ENCODE data around the gene NT5M.
A peak's percentile ranks its signal among the peaks of the same experiment; 100 is the strongest.

NT5M gene

DNA sequence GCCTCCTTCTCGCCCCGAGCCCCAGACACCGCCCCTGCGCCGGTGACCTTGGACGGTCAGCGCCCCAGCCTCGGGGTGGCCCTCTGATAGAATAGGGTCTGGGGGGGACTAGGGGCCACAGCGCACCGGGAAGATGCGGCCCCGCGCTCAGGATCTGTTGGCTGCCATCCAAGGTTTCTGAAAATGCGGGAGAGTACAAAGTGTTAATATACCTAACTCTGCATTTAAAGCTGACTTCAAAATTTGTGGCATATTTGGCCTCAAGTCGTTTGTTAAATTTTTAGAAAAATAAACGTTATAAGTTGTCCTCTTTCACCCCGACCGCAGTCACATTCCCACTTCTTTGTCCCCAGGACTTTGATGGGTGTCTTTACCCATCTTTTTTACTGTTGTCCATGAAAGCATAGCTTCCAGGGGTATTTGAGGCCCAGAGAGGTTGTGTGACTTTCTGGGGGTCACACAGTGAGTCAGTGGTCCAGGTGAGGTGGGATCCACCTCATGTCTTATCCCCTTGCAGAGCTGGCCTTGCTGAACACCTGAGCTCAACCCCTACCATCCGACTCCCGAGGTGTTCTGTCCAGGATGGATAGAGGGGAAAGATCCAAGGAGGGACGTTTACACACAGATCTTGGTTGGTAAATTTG lies 796 bp downstream of the NT5M start:
- no CpG with 5 or more reads among the region's 21 CpGs for WGBS (ENCODE audit: extremely low coverage, insufficient coverage, low lambda C conversion rate)

DNA sequence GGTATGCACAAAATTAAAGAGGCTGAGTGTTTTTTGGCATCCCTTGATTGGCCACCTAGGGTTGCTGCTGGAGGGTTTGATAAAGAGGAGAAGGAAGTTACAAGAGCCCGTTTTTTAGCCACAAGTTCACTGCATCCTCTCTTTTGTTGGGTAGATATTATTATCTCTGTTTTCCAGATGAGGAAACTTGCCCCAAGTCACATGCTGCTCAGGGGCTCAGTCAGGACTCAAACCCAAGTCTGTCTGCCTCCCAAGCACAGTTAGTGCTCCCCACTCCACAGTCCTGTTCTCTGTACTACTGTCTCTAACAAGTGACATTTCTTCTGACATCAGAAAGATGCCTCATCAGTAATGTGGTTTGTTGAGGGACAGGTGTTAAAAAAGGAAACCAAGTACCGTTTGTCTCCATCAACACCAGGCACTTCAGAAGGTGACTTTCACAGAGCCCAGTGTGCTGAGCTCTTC lies 1.4 kb downstream of the NT5M start:
- no peaks in the 10 kb centered on the region for H3K36me3 ChIP-seq (ENCODE audit: control insufficient read depth, insufficient read depth, low read length)
- no CpG with 5 or more reads among the region's 2 CpGs for WGBS (ENCODE audit: extremely low coverage, insufficient coverage, low lambda C conversion rate)
- no peak overlapping the region for H3K18ac ChIP-seq (ENCODE audit: low read length)
- H4K8ac ChIP-seq (ENCODE audit: low read depth, low read length) = no peak overlapping the region
- no peaks in the 10 kb centered on the region for H3K79me1 ChIP-seq (ENCODE audit: low read length)
- no peak for DNase-seq
- H3K4me3 ChIP-seq (ENCODE audit: low read length) = no peak overlapping the region
- no peaks in the 10 kb centered on the region for H3K4me1 ChIP-seq (ENCODE audit: control insufficient read depth, low read depth, low read length)
- no peak overlapping the region for H2BK5ac ChIP-seq (ENCODE audit: low read length)
- H2BK120ac ChIP-seq (ENCODE audit: low read depth, low read length) = no peak overlapping the region
- no peaks in the 10 kb centered on the region for H3K27me3 ChIP-seq (ENCODE audit: insufficient read depth, low read length, poor library complexity)
- no peak overlapping the region for H3K9ac ChIP-seq (ENCODE audit: low read length)
- no peak overlapping the region for H4K5ac ChIP-seq (ENCODE audit: low read length)
- H3K4ac ChIP-seq (ENCODE audit: low read depth, low read length) = no peak overlapping the region
- H2BK15ac ChIP-seq (replicated peaks; ENCODE audit: low read depth) = no peak overlapping the region
- no peak overlapping the region for H2AK5ac ChIP-seq (ENCODE audit: low read length)
- H3K79me2 ChIP-seq (ENCODE audit: control insufficient read depth, insufficient read depth, low read length) = no peaks in the 10 kb centered on the region
- H3K4me2 ChIP-seq (ENCODE audit: low read length) = no peak overlapping the region
- H3K27ac ChIP-seq (ENCODE audit: low read depth, low read length) = no peak overlapping the region
- H3K56ac ChIP-seq (ENCODE audit: low read length) = no peak overlapping the region
- H3K23ac ChIP-seq (ENCODE audit: low read length) = no peak overlapping the region

More for the DNA sequence above, 796 bp downstream of the NT5M start:
- peak overlapping the region; percentile 54 for H3K4me3 ChIP-seq (ENCODE audit: low read length)
- H3K4me1 ChIP-seq (ENCODE audit: control insufficient read depth, low read depth, low read length) = no peaks in the 10 kb centered on the region
- peak overlapping the region; percentile 92 for H3K56ac ChIP-seq (ENCODE audit: low read length)
- no peak overlapping the region for H2BK15ac ChIP-seq (replicated peaks; ENCODE audit: low read depth)
- H3K18ac ChIP-seq (ENCODE audit: low read length) = peak overlapping the region; percentile 81
- peak overlapping the region; percentile 81 for H3K9ac ChIP-seq (ENCODE audit: low read length)
- no peak overlapping the region for H3K23ac ChIP-seq (ENCODE audit: low read length)
- H3K79me2 ChIP-seq (ENCODE audit: control insufficient read depth, insufficient read depth, low read length) = no peaks in the 10 kb centered on the region
- DNase-seq = no peak
- H3K27me3 ChIP-seq (ENCODE audit: insufficient read depth, low read length, poor library complexity) = no peaks in the 10 kb centered on the region
- H2BK5ac ChIP-seq (ENCODE audit: low read length) = no peak overlapping the region
- no peaks in the 10 kb centered on the region for H3K36me3 ChIP-seq (ENCODE audit: control insufficient read depth, insufficient read depth, low read length)
- no peak overlapping the region for H3K27ac ChIP-seq (ENCODE audit: low read depth, low read length)
- no peak overlapping the region for H3K4ac ChIP-seq (ENCODE audit: low read depth, low read length)
- no peak overlapping the region for H2AK5ac ChIP-seq (ENCODE audit: low read length)
- H3K79me1 ChIP-seq (ENCODE audit: low read length) = no peaks in the 10 kb centered on the region
- no peak overlapping the region for H4K8ac ChIP-seq (ENCODE audit: low read depth, low read length)
- H4K5ac ChIP-seq (ENCODE audit: low read length) = no peak overlapping the region
- no peak overlapping the region for H2BK120ac ChIP-seq (ENCODE audit: low read depth, low read length)
- peak overlapping the region; percentile 57 for H3K4me2 ChIP-seq (ENCODE audit: low read length)

DNA sequence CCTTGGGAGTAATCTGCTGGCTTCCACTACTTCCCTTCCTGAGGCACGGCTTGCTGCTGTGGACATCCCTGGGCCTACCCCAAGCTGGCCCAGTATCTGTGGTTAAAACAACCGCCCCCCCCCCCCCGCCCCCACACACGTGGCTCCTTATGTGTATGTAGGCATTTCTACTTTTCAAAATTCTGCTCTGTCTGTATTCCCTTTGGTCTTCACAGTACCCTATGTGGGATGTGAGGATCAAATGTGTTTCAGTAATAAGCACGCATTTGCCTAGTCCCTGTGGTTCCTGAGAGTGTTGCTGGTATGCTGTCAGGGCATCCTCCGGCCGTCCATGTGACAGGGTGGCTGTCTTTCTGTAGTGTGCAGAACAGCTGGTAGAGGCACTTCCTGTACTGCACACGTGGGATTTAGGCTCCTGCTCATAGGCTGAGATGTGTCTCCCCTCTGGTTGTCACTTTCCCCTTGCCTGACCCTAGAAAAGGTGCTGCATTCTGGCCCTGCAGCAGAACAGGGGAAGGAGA lies 2.2 kb downstream of the NT5M start:
- Histone ChIP-seq H3K79me2 (ENCODE audit: control insufficient read depth, insufficient read depth, low read length) (no peaks in the 10 kb centered on the region), H3K18ac (ENCODE audit: low read length) (no peak overlapping the region), H2AK5ac (ENCODE audit: low read length) (no peak overlapping the region), H3K23ac (ENCODE audit: low read length) (no peak overlapping the region), H3K4me2 (ENCODE audit: low read length) (no peak overlapping the region), H3K9ac (ENCODE audit: low read length) (no peak overlapping the region), H3K27me3 (ENCODE audit: insufficient read depth, low read length, poor library complexity) (no peaks in the 10 kb centered on the region), H3K27ac (ENCODE audit: low read depth, low read length) (no peak overlapping the region), H2BK15ac (replicated peaks; ENCODE audit: low read depth) (no peak overlapping the region), H4K5ac (ENCODE audit: low read length) (no peak overlapping the region), H4K8ac (ENCODE audit: low read depth, low read length) (no peak overlapping the region), H3K36me3 (ENCODE audit: control insufficient read depth, insufficient read depth, low read length) (no peaks in the 10 kb centered on the region), H2BK120ac (ENCODE audit: low read depth, low read length) (no peak overlapping the region), H3K4me1 (ENCODE audit: control insufficient read depth, low read depth, low read length) (no peaks in the 10 kb centered on the region), H3K4me3 (ENCODE audit: low read length) (no peak overlapping the region), H3K4ac (ENCODE audit: low read depth, low read length) (no peak overlapping the region), H3K56ac (ENCODE audit: low read length) (no peak overlapping the region), H2BK5ac (ENCODE audit: low read length) (no peak overlapping the region), H3K79me1 (ENCODE audit: low read length) (no peaks in the 10 kb centered on the region)
- WGBS (ENCODE audit: extremely low coverage, insufficient coverage, low lambda C conversion rate) = no CpG with 5 or more reads among the region's 8 CpGs
- DNase-seq = no peak

DNA sequence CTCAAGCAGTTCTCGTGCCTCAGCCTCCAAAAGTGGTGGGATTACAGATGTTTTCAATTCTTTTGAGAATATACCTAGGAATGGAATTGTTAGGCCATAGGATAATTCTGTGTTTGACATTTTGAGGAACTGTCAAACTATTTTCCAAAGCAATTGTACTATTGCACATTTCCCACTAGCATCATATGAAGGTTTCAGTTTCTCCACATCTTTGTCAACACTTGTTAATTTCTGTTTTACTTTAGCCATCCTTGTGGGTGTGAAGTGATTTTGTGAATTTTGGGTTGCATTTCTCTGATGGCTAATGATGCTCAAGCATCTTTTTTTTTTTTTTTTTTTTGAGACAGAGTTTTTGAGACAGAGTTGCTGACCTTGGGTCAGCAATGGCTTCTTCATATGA lies 6.2 kb downstream of the NT5M start:
- H3K4me2 ChIP-seq (ENCODE audit: low read length) = no peak overlapping the region
- H3K9ac ChIP-seq (ENCODE audit: low read length) = no peak overlapping the region
- no peak overlapping the region for H3K23ac ChIP-seq (ENCODE audit: low read length)
- no peak overlapping the region for H2AK5ac ChIP-seq (ENCODE audit: low read length)
- no peaks in the 10 kb centered on the region for H3K36me3 ChIP-seq (ENCODE audit: control insufficient read depth, insufficient read depth, low read length)
- H3K18ac ChIP-seq (ENCODE audit: low read length) = no peak overlapping the region
- no peak overlapping the region for H3K27ac ChIP-seq (ENCODE audit: low read depth, low read length)
- H3K56ac ChIP-seq (ENCODE audit: low read length) = no peak overlapping the region
- H3K4me3 ChIP-seq (ENCODE audit: low read length) = no peak overlapping the region
- no peak for DNase-seq
- H4K8ac ChIP-seq (ENCODE audit: low read depth, low read length) = no peak overlapping the region
- no peak overlapping the region for H2BK5ac ChIP-seq (ENCODE audit: low read length)
- no peak overlapping the region for H2BK120ac ChIP-seq (ENCODE audit: low read depth, low read length)
- H3K4ac ChIP-seq (ENCODE audit: low read depth, low read length) = no peak overlapping the region
- no peak overlapping the region for H4K5ac ChIP-seq (ENCODE audit: low read length)
- H2BK15ac ChIP-seq (replicated peaks; ENCODE audit: low read depth) = no peak overlapping the region
- no peaks in the 10 kb centered on the region for H3K79me2 ChIP-seq (ENCODE audit: control insufficient read depth, insufficient read depth, low read length)
- H3K4me1 ChIP-seq (ENCODE audit: control insufficient read depth, low read depth, low read length) = no peaks in the 10 kb centered on the region
- H3K79me1 ChIP-seq (ENCODE audit: low read length) = no peaks in the 10 kb centered on the region
- no CpG with 5 or more reads among the region's 1 CpG for WGBS (ENCODE audit: extremely low coverage, insufficient coverage, low lambda C conversion rate)
- H3K27me3 ChIP-seq (ENCODE audit: insufficient read depth, low read length, poor library complexity) = no peaks in the 10 kb centered on the region

DNA sequence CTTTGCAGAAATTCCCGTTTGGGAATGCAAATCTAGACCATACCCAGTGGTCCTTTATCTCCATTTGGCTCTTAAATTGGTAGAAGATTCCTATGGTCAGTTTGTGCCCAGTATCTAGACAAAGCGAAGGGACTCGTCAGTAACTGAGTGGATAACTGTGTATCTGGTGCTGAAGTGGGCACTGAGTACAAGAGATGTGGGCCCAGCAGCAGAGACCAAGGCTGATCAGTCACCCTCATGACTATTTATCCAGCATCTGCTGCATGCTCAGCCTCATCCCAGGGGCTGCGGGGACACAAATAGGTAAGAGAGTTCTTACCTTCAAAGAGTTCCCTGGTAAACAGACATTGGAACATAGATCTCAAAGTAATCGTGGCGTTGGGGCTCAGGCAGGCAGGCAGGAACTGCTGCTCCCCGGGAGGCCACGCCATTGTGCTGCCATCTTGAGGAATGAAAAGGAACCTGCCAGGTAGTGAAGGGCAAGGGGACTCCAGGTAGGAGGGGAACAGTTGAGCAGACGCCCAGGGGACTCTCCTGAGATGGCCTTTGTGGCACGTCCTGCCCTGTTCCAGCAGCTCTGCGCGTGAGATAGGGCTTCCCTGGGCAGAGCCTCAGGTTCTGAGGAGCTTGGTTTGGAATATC lies 10.3 kb downstream of the NT5M start:
- H3K4me2 ChIP-seq (ENCODE audit: low read length) = no peak overlapping the region
- H4K5ac ChIP-seq (ENCODE audit: low read length) = no peak overlapping the region
- no peak overlapping the region for H2AK5ac ChIP-seq (ENCODE audit: low read length)
- no peak overlapping the region for H3K27ac ChIP-seq (ENCODE audit: low read depth, low read length)
- no peak overlapping the region for H3K23ac ChIP-seq (ENCODE audit: low read length)
- no peaks in the 10 kb centered on the region for H3K79me1 ChIP-seq (ENCODE audit: low read length)
- H3K27me3 ChIP-seq (ENCODE audit: insufficient read depth, low read length, poor library complexity) = no peaks in the 10 kb centered on the region
- no peak overlapping the region for H3K4ac ChIP-seq (ENCODE audit: low read depth, low read length)
- H3K36me3 ChIP-seq (ENCODE audit: control insufficient read depth, insufficient read depth, low read length) = no peaks in the 10 kb centered on the region
- no peak overlapping the region for H4K8ac ChIP-seq (ENCODE audit: low read depth, low read length)
- H2BK5ac ChIP-seq (ENCODE audit: low read length) = no peak overlapping the region
- WGBS (ENCODE audit: extremely low coverage, insufficient coverage, low lambda C conversion rate) = no CpG with 5 or more reads among the region's 12 CpGs
- peak; percentile 78 for DNase-seq
- no peaks in the 10 kb centered on the region for H3K4me1 ChIP-seq (ENCODE audit: control insufficient read depth, low read depth, low read length)
- no peak overlapping the region for H3K18ac ChIP-seq (ENCODE audit: low read length)
- no peak overlapping the region for H2BK15ac ChIP-seq (replicated peaks; ENCODE audit: low read depth)
- no peak overlapping the region for H2BK120ac ChIP-seq (ENCODE audit: low read depth, low read length)
- no peak overlapping the region for H3K56ac ChIP-seq (ENCODE audit: low read length)
- no peak overlapping the region for H3K9ac ChIP-seq (ENCODE audit: low read length)
- H3K79me2 ChIP-seq (ENCODE audit: control insufficient read depth, insufficient read depth, low read length) = no peaks in the 10 kb centered on the region
- no peak overlapping the region for H3K4me3 ChIP-seq (ENCODE audit: low read length)
